A172 (cell line): ENCODE data around the gene OSBP2. TPM values are rescaled to one million over a fixed set of nuclear protein-coding genes. Genes with fewer than 3 reads are reported as not detected.
A peak's percentile ranks its signal among the peaks of the same experiment; 100 is the strongest.
"Not testable (repeated sequence)": the region's sequence is repeated elsewhere in the genome, so short reads cannot be mapped to it uniquely, and the experiment has no call there.

ENCODE experiments used
- DNase-seq: peaks from one replicate; pipeline ENCODE4 v3.0.0-alpha.2; 2015; ENCODE audit warnings: low spot score
- total RNA-seq: library from RNA; depleted of rRNA; stranded (reverse); fragments of >200 nt; shearing (Covaris generic); gene quantifications from 2 replicates; pipeline ENCODE4 v1.2.3, GENCODE V29; 2014

OSBP2 gene
- total RNA-seq, 1 experiment from 2014 or later = 6.5 TPM

GRCh38 chr22:30755759-30756124, 61.1 kb downstream of the OSBP2 start:
- DNase-seq = no peak

GRCh38 chr22:30763815-30764673, 69.4 kb downstream of the OSBP2 start:
- peak; percentile 58 for DNase-seq

GRCh38 chr22:30767661-30768060, 73.0 kb downstream of the OSBP2 start:
- DNase-seq = no peak

- DNase-seq = no peak
These were observed 76.0 kb downstream of the OSBP2 start for GRCh38 chr22:30770716-30771115.

DNA sequence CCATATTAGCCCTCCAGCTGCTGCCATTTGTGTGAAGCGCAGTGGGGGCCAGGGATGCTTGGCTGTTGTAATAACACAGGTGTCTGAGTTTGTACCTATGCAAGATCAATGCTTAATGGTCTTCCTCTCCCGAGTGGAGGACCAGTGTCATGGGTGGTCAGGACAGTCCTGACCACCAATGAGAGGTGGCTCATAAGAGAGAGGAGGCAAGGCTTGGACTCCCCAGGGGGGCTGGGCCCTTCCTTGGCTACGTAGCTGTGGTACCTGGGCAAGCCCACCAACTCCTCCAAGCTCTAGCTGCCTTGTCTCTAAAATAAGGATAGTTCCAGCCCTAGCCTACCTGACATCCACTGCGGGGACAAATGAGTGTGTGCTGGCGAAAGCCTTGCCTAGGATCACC, 79.2 kb downstream of the OSBP2 start:
- DNase-seq = no peak

GRCh38 chr22:30774566-30774965, 79.9 kb downstream of the OSBP2 start:
- DNase-seq = no peak

- no peak for DNase-seq
These were observed 81.8 kb downstream of the OSBP2 start for GRCh38 chr22:30776476-30776875.

- DNase-seq = not testable (repeated sequence)
These were observed 82.5 kb downstream of the OSBP2 start for GRCh38 chr22:30777146-30777545.

DNA sequence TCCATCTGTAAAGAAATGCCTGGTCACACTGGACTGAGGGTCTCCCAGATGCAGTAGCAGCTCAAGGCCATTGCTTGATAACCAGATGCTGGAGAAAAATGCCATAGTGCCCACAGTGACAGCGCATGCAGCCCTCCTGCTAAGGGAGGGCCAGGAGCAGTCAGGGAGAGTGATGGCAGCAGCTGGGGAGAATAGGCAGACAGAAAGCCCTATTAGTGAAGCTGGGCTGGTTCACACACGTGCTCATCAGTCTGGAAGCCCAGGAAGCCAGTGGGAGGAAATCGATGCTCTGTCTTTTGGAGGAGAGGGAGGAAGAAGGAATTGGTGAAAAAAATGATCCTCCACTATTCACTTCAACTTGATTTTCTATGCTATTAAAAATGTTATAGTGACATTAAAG, 82.9 kb downstream of the OSBP2 start:
- no peak for DNase-seq

DNA sequence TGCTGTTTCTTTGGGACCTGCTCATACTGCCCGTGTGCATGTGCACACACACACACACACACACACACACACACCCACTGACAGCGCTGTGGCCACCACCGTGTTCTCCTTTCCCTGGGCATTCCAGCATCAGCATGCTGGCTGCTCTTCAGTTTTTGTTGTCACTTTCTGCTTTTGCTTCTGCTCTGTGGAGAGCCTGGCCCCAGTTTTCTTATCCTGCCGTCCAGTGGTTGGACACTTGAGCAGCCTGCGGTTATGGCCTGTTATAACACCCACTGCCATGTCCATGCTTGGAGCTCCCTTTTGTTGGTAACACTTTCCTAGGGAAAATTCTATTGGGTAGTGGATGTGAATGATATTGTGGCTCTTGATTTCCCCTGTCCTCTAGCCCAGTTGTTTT, 83.6 kb downstream of the OSBP2 start:
- DNase-seq = no peak

DNA sequence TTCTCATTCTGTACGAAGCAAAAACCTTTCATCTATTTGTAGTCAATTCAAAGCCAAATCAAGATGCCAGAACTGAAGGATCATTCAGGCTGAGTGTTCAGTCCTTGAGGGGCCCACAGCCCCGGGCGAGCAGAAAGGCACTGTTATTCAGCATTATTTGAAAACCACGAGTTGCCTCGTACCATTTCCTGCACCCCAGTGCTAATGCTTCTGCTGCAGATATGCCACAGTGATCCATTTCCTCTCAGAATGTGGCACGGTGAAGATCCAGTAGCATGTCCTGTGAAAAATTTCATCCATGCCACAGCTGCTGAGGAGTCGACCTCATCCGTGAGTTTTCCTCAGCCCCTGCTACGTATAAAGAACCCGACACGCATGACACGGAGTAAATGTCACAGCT, 85.4 kb downstream of the OSBP2 start:
- DNase-seq = no peak

DNA sequence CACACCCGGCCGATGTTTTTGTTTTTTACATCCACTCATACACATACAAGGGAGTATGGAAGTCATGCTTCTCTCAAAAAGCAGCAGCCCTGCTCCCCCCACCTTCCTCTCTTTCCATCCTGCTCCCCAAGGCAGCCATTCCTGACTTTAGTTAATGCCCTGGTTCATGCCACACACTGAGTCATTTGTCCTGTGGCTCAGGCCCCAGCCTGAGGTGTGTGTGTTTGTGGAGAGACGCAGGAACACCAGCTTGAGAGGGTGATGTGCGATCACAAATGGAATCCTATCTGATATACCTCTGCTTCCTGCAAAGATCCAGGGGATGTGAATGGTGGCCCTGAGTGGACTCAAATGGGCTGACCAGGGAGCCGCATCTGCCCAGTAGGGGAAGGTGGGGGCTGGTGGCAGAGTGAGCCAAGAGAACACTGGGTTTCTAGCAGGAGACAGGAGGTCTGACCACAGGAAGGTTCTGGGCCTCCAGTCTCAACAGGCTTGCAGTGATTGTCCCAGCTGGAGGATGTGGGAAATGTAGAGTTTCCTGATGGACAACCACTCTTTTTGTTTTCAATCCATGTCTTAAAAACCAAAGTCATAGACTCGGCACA, 86.7 kb downstream of the OSBP2 start:
- peak; percentile 40 for DNase-seq

DNA sequence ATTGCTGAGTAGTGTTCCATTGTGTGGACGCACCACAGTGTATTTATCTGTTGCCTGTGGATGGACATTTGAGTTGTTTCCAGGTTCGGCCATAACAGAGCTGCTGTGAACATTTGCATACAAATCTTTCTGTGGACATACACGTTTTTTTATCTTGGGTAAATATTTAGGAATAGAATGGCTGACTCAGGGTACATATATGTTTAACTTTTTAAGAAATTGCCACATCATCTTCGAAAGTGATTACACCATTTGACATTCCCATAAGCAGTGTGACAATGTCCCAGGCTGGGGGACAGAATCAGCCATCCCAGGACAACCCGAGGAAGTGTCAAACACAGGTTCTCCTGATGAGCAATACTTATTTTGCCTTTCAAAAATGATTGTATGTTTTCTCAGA, 87.9 kb downstream of the OSBP2 start:
- no peak for DNase-seq

- DNase-seq = no peak
These were observed 88.3 kb downstream of the OSBP2 start for GRCh38 chr22:30783021-30783420.

- DNase-seq = no peak
These were observed 90.9 kb downstream of the OSBP2 start for GRCh38 chr22:30785527-30785926.

- DNase-seq = no peak
These were observed 95.7 kb downstream of the OSBP2 start for GRCh38 chr22:30790366-30790765.

GRCh38 chr22:30792456-30792855, 97.8 kb downstream of the OSBP2 start:
- no peak for DNase-seq

DNA sequence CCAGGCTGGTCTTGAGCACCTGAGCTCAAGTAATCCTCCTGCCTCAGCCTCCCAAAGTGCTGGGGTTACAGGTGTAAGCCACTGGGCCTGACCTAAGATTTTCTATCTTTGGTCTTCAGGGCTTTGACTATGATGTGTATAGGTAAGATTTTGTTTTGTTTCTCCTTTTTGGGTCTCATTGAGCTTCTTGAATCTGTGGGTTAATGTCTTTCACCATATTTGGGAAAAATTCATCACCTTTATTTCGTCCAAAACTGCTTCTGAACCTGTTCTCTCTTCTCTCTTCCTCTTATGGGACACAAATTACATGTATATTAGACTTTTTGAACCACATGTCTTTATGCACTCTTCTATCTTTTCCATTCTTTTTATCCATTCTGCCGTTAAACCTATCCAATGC, 100.4 kb downstream of the OSBP2 start:
- DNase-seq = no peak

- DNase-seq = no peak
These were observed 107.0 kb downstream of the OSBP2 start for GRCh38 chr22:30801695-30802094.

- peak; percentile 63 for DNase-seq
These were observed 107.8 kb downstream of the OSBP2 start for GRCh38 chr22:30802202-30803166.

DNA sequence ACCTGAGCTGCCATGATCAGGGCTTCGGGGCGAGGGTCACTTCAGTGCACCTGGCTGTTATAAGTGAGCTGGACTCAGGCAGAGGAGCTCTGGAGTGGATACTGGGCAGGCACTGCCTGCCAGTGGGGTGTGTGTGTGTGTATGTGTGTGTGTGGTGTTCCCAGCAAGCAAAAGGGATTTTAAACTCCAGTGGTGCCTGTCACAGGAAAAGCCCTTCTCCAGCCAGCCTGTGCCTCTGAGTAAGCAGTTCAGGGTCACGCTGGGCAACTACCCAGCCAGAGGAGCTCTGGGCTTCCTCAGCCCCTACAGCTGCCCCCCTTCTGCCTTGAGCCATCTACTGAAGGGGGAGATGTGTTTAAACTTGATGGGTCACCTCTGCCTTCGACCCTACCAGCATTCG, 109.0 kb downstream of the OSBP2 start:
- DNase-seq = no peak

DNA sequence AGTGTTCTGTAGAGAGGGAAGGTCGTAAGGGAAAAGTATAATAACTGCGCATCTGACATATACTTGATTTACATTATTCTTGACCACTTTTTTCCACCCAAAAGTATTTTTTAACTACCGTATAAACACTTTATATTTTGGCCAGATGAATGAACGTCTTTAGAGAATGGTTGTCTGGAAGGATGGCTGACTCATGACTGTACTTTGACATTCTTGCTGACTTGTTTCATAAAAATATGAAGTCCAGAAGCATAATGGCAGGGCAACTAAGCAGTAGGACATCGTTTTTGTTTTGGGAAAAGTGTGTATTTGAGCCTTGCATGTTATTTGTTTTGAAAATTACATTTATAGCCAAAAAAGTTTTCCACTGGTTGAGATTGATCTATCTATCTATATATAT, 110.0 kb downstream of the OSBP2 start:
- no peak for DNase-seq
